Activated T-cell treated with anti-CD3 and anti-CD28 coated beads, Interleukin-2, amount 50 U/mL, for 72 hours (primary cell): ENCODE measurements around the gene CD151. TPM values are rescaled to one million over a fixed set of nuclear protein-coding genes. Genes with fewer than 3 reads are reported as not detected.
A peak's percentile ranks its signal among the peaks of the same experiment; 100 is the strongest.

Experiments used
- ATAC-seq, 2 donors: fragments of 150-1000 bp; cut with Tn5 transposase; replicated peaks in 1 of 2; 2 replicates each; pipeline ENCODE4 v1.10.0; 2021; ENCODE audit warnings: moderate library complexity in 2 of 2, mild to moderate bottlenecking in 1 of 2
- DNase-seq, 2 donors: peaks; one replicate each; pipeline ENCODE4 v3.0.0; 2021 to 2022; ENCODE audit warnings: mixed read lengths in 1 of 2
- H3K27ac Mint-ChIP-seq: one replicate; pipeline ENCODE4 v1.8.0; 2022; ENCODE audit warnings: mild to moderate bottlenecking, moderate library complexity, mixed read lengths
- H3K27me3 Mint-ChIP-seq: one replicate; pipeline ENCODE4 v1.8.0; 2022; ENCODE audit warnings: low read depth, mixed read lengths
- H3K36me3 Mint-ChIP-seq, 2 donors: one replicate each; pipeline ENCODE4 v1.8.0; 2022; ENCODE audit warnings: mixed read lengths in 2 of 2, mild to moderate bottlenecking in 1 of 2; ENCODE audit not compliant: insufficient read depth in 2 of 2
- H3K4me1 Mint-ChIP-seq: one replicate; pipeline ENCODE4 v1.8.0; 2022; ENCODE audit warnings: low read depth, mixed read lengths
- H3K4me3 Mint-ChIP-seq, 2 donors: one replicate each; pipeline ENCODE4 v1.8.0; 2022; ENCODE audit warnings: mild to moderate bottlenecking in 2 of 2, mixed read lengths in 2 of 2, moderate library complexity in 2 of 2
- H3K9me3 Mint-ChIP-seq, 2 donors: one replicate each; pipeline ENCODE4 v1.8.0; 2022; ENCODE audit warnings: mixed read lengths in 2 of 2
- total RNA-seq, 2 donors: library from RNA; stranded (reverse); gene quantifications; one replicate each; pipeline ENCODE4 v1.2.3, GENCODE V29; 2022

The CD151 gene
- total RNA-seq, 2 donors from 2014 or later, result 35.4 to 42.2 TPM

DNA sequence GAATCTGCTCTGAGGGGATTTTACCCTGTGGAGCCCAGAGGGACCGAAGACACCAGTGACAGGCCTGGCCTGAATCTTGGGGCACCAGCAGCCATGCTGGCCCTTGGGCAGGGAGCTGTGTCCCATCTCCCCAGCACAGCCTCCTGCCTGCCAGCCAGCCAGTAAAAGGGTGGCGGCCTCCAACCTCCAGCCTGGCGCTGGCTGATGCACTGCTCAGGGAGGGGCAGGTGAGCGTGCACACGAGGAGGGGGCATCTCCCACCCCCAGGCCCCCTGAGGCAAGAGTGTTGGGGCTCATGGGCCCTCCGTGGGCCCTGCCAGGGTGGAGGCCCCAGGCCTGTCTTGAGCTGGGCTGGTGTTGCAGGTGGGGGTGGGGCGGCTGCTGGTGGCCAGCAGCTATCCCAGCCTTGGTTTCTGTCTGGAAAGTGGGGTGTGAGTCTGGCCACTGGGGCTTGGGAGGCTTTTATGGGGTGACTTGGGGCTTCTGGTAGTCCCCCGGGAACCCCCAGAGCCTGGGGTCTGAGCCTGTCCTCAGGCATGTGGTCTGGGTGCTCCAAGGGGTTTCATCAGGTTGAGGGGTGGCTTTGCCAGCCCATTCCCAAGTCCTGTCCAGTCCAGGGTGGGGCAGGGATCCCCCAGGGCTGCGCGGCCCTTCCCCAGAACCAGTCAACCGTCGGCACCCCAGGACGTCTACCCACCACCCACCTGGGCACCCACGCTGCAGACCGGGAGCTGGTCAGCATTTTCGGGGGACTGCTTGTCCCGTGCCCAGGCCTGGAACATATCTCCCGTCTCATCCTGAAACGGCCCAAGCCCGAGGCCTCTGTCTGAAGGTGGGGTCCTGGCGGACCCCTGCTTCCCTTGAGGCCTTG, 27.7 kb downstream of the CD151 start:
- Mint-ChIP-seq H3K27ac (no peak overlapping the region), H3K36me3 (no peaks in the 10 kb centered on the region), H3K27me3 (no peaks in the 10 kb centered on the region), H3K9me3 (no peaks in the 10 kb centered on the region), H3K4me1 (no peaks in the 10 kb centered on the region), H3K4me3 (no peak overlapping the region)
- DNase-seq, result no peak
- ATAC-seq, result no peak

DNA sequence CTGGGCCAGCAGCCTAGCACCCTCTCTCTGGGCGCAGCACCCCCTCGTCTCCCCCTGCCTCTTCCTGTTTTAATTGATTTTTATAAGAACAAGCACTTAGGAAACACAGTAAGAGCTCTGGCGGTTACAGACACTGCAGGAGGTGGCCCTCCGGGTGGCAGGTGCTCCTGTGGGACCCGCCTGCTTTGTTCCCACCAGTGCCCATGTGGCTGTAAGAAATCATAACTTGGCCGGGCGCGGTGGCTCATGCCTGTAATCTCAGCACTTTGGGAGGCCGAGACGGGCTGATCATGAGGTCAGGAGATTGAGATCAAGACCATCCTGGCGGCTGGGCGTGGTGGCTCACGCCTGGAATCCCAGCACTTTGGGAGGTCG, 28.3 kb downstream of the CD151 start:
- Mint-ChIP-seq H3K36me3 (no peaks in the 10 kb centered on the region), H3K27me3 (no peaks in the 10 kb centered on the region), H3K4me3 (no peak overlapping the region), H3K4me1 (no peaks in the 10 kb centered on the region), H3K27ac (no peak overlapping the region), H3K9me3 (no peaks in the 10 kb centered on the region)
- no peak for DNase-seq
- no peak for ATAC-seq

DNA sequence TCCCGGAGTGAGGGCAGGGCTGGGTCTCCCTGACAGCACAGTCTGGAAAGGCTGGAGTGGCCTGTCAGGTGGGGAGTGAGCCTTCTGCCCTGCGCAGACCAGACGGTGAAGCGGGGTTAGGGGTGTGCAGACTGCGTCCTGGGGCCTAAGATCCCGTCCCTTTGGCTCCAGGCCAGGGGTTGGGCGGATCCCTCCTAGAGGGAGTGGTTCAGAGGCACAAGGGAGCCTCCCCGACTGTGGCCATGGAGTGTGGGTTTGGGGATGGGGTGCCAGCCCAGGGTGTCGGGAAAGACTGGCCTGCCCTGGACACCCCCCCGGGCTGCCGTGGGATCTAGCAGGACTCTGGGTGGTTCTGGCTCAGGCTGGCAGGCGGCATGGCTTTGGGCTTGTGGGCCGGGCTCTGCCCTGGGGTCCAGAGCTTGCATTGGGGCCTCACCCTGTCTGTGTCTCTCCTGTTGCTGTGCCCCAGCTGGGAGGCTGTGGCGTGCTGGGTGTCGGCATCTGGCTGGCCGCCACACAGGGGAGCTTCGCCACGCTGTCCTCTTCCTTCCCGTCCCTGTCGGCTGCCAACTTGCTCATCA, 29.4 kb downstream of the CD151 start:
- no peaks in the 10 kb centered on the region for H3K9me3 Mint-ChIP-seq
- no peaks in the 10 kb centered on the region for H3K27me3 Mint-ChIP-seq
- no peak overlapping the region for H3K4me3 Mint-ChIP-seq
- DNase-seq, result no peak
- no peaks in the 10 kb centered on the region for H3K4me1 Mint-ChIP-seq
- no peak overlapping the region for H3K27ac Mint-ChIP-seq
- no peak for ATAC-seq
- H3K36me3 Mint-ChIP-seq, result no peaks in the 10 kb centered on the region

DNA sequence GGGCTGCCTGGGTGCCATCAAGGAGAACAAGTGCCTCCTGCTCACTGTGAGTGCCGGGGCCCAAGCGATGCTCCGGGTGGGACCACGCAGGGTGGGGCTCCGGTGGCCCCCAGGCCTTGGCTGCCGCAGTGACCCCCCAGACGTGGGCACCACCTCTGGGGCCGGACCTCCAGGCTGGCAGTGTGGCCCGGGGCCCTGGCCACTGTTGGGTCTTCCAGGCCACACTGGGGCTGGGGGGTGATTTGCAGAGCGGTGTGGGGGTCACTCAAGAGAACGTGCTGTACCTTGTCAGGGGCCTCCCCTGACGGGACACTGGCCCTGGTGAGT, 29.9 kb downstream of the CD151 start:
- Mint-ChIP-seq H3K9me3 (no peaks in the 10 kb centered on the region), H3K27ac (no peak overlapping the region), H3K4me3 (no peak overlapping the region), H3K27me3 (no peaks in the 10 kb centered on the region), H3K4me1 (no peaks in the 10 kb centered on the region), H3K36me3 (no peaks in the 10 kb centered on the region)
- DNase-seq (no peak), ATAC-seq (no peak)

DNA sequence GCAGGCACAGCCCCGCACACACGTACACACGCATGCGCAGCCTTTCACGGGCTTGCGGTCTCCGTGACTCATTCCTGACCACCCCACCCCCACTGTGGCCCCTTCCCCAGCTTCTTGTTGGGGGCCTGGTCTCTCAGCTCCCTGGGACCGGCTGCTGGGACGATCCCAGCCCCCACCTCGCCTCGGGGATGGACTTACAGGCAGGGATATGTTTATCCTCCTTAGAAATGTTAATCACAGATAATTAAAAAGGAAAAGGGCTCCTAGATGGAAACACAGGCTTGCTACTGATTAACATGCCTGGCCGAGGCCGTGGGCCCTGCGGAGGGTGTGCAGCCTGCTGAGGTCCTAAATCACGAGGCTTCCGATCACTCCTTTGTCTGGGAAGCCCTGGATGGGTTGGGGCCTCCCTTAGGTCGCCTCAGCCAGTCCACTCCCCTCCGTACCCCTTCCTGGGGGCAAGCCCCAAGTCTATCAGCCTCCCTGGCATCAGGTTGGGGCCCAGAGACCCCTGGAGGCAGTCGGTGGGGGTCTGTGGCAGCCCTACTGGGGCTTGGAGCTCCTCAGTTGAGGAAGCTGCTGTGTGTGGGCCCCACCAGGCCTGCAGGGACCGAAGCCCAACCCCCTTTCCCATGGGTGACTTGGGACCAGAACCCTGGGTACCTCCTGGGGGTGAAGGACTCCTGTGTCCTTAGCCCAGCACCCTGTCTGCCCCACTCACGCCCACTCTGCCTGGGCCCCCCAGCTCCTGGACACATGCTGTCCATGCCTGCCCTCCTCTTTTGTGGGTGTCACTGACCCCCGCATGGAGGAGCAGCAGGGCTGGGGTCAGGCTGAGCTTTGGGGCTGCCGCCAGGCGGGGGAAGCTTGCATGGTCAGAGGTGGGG, 30.5 kb downstream of the CD151 start:
- DNase-seq (no peak), ATAC-seq (no peak)
- Mint-ChIP-seq H3K4me1 (no peaks in the 10 kb centered on the region), H3K9me3 (no peaks in the 10 kb centered on the region), H3K27ac (no peak overlapping the region), H3K27me3 (no peaks in the 10 kb centered on the region), H3K36me3 (no peaks in the 10 kb centered on the region), H3K4me3 (no peak overlapping the region)

DNA sequence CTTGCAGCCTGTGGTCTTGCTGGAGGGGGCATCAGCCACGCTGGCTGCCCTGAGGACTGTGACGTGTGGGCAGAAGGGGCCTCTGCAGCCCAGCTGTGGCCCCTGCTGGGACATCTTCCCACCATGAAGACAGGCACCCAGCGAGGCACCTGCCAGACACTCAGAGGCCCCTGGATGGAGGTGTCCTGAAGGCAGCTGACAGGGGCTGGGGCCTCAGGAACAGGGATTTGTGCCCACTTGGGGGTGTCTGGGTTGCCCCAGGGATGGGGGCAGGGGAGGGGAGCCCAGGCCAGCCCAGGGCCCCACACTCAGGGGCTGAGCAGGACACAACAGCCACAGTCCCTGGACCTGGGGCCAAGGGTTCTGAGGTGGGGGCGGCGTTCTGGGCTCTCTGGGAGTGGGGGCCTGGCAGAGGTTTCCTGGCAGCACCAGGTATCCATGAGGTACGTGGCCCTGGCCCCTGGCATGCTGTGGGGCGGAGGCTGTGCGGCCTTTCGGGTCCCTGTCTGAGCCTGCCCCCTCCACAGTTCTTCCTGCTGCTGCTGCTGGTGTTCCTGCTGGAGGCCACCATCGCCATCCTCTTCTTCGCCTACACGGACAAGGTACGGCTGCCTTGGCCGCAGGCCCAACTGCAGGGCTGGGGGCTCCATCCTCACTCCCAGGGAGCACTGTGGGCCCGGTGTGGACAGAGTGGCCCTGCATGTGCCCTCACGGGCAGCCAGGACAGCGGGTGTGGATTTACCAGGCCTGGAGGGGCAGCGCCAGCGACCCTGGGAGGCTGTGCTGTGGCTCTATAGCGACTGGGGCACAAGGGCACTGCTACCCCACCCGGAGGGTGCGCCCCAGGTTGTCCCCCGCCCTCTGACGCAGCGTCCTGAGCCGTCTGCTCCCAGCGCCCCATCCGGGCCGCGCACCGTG, 31.4 kb downstream of the CD151 start:
- no peak for DNase-seq
- no peak overlapping the region for H3K27ac Mint-ChIP-seq
- H3K4me3 Mint-ChIP-seq, result no peak overlapping the region
- H3K4me1 Mint-ChIP-seq, result no peaks in the 10 kb centered on the region
- H3K27me3 Mint-ChIP-seq, result no peaks in the 10 kb centered on the region
- no peaks in the 10 kb centered on the region for H3K9me3 Mint-ChIP-seq
- H3K36me3 Mint-ChIP-seq, result no peaks in the 10 kb centered on the region
- peak in 1 of 2 donors; percentile 10 for ATAC-seq

DNA sequence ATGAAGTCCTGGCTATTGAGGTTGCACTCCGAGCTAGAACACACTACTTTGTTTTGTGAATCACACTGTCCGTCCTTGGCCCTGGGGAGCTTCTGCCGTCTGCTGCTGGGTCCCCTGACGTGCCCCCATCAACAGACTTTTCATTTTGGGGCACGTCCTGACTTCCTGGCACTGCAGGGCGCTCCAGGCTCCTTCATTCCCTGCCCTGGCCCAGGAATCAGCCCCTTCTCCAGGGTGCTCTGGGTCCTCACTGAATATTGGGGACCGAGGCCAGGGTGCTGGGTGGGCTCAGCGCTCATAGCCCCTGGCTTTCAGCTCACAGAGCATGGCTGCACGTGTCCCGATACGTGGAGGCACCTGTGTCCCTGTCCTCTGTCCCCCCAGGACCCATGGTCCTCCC, 32.1 kb downstream of the CD151 start:
- no peaks in the 10 kb centered on the region for H3K9me3 Mint-ChIP-seq
- no peaks in the 10 kb centered on the region for H3K27me3 Mint-ChIP-seq
- no peaks in the 10 kb centered on the region for H3K4me1 Mint-ChIP-seq
- H3K27ac Mint-ChIP-seq, result no peak overlapping the region
- no peaks in the 10 kb centered on the region for H3K36me3 Mint-ChIP-seq
- DNase-seq (no peak), ATAC-seq (no peak)
- no peak overlapping the region for H3K4me3 Mint-ChIP-seq

DNA sequence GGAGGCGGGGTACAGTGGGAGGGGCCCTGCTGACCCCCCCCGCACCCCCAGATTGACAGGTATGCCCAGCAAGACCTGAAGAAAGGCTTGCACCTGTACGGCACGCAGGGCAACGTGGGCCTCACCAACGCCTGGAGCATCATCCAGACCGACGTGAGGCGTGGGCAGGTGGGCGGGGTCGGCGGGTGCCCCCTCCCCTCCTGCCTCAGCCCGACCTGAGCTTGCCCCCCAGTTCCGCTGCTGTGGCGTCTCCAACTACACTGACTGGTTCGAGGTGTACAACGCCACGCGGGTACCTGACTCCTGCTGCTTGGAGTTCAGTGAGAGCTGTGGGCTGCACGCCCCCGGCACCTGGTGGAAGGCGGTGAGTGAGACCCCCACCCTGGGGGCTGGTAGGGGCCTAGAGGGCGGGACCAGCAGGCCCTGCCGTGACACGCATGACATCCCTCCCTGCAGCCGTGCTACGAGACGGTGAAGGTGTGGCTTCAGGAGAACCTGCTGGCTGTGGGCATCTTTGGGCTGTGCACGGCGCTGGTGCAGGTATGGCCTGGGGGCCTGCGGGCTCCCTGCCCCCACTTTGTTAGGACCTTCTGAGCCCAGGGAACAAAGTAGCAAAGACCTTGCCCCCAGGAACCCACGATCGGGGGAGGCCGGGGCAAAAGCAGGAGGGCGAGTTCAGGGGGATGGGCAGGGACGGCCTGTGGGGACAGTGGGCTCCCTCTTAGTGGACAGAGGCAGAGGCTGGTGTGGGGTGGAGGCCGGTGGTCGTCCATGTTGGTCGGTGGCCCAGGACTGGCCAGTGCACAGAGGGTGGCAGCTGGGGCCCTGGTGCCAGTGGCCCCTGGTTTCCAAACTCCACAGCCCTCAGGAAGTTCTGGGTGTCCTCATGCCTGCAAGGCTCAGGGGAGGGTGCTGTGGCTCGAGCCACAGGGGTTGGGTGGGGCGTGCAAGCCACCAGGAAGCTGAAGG, 33.0 kb downstream of the CD151 start:
- H3K27me3 Mint-ChIP-seq, result no peaks in the 10 kb centered on the region
- H3K4me3 Mint-ChIP-seq, result no peak overlapping the region
- no peak for ATAC-seq
- no peaks in the 10 kb centered on the region for H3K36me3 Mint-ChIP-seq
- H3K4me1 Mint-ChIP-seq, result no peaks in the 10 kb centered on the region
- DNase-seq, result no peak
- H3K9me3 Mint-ChIP-seq, result no peaks in the 10 kb centered on the region
- no peak overlapping the region for H3K27ac Mint-ChIP-seq

DNA sequence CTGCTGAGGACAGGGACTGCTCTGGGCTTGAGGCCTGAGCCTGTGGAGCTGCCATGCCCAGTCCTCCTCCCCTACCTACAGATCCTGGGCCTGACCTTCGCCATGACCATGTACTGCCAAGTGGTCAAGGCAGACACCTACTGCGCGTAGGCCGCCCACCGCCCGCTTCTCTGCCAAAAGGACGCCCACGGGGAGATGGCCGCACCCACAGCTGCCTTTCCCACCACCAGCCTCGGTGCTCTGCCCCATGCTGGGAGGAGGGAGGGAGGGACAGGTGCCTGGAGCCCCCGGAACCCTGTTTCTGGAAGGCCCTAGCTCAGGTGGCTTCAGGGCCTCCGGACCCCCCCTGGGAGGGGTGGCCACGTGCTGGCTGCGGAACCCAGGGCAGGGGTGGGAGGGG, 33.7 kb downstream of the CD151 start:
- Mint-ChIP-seq H3K4me1 (no peaks in the 10 kb centered on the region), H3K36me3 (no peaks in the 10 kb centered on the region), H3K4me3 (no peak overlapping the region), H3K27me3 (no peaks in the 10 kb centered on the region), H3K27ac (no peak overlapping the region), H3K9me3 (no peaks in the 10 kb centered on the region)
- no peak for DNase-seq
- ATAC-seq, result no peak

DNA sequence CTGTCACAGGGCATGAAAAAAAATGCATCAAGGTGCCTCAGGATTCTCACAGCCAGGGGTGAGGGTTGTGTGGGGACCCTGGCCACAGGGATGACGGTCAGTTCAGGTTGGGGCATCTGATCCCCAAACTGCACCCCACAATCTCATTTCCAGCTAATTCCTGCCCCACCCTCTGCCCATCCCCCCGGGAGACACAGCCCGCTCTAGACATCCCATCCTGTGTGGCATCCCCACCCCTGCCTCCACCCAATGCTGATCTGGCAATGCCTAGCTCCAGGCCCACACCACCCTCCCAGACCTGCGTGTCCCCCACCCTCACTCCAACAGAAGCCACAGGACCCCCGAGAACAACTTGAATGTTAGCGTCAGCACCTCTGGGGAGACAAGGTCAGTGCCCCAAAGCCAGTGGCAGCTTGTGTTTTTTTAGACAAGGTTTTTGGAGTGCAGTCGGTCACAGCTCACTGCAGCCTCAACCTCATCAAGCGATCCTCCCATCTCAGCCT, 35.2 kb downstream of the CD151 start:
- Mint-ChIP-seq H3K27ac (no peak overlapping the region), H3K4me1 (no peaks in the 10 kb centered on the region), H3K9me3 (no peaks in the 10 kb centered on the region), H3K27me3 (no peaks in the 10 kb centered on the region), H3K4me3 (no peak overlapping the region), H3K36me3 (no peaks in the 10 kb centered on the region)
- ATAC-seq (no peak), DNase-seq (no peak)

DNA sequence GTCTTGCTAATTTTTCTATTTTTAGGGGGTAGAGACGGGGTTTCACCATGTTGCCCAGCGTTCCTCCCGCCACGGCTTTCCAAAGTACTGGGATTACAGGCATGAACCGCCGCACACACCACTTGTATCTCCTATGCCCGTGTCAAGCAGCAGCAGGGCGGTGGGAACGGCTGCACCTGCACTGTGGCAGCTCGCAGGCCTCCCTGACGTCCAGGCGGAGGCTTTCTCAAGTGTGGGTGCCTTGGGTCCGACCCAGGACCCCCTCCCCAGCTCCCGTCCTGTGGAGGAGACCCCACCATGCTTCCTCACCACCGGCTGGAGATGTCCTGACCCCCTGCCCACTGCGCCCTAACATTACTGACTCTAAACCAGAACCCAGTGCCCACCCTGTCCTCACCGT, 35.6 kb downstream of the CD151 start:
- H3K9me3 Mint-ChIP-seq, result no peaks in the 10 kb centered on the region
- H3K4me3 Mint-ChIP-seq, result no peak overlapping the region
- no peaks in the 10 kb centered on the region for H3K36me3 Mint-ChIP-seq
- H3K27me3 Mint-ChIP-seq, result no peaks in the 10 kb centered on the region
- H3K4me1 Mint-ChIP-seq, result no peaks in the 10 kb centered on the region
- DNase-seq (no peak), ATAC-seq (no peak)
- no peak overlapping the region for H3K27ac Mint-ChIP-seq

DNA sequence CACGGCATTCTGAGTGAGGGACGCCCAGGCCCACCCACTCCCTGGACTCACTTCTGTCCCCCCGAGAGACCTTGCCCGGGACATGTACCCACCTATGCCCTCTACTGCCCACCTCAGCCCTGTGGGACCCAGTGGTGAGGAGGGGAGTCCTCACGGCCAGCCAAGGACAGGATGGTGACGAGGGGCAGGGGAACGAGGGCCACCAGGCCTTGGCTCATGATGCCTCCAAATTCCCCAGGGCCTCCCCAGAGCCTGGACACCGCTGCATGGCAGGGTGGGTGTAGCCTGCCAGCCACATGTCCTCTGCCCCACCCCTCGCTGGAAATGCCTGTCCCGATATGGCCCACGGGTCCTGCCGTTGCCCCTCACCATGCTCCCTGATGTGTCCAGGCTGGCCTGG, 36.0 kb downstream of the CD151 start:
- DNase-seq (no peak), ATAC-seq (no peak)

More for the DNA sequence above, 36.0 kb downstream of the CD151 start:
- H3K36me3 Mint-ChIP-seq, result no peaks in the 10 kb centered on the region
- no peak overlapping the region for H3K27ac Mint-ChIP-seq
- no peaks in the 10 kb centered on the region for H3K4me1 Mint-ChIP-seq
- H3K27me3 Mint-ChIP-seq, result no peaks in the 10 kb centered on the region
- H3K9me3 Mint-ChIP-seq, result no peaks in the 10 kb centered on the region
- H3K4me3 Mint-ChIP-seq, result no peak overlapping the region
